Progenitor cell of endocrine pancreas (in vitro differentiated cells): ENCODE data around the gene ACP4. TPM values are rescaled to one million over a fixed set of nuclear protein-coding genes. Genes with fewer than 3 reads are reported as not detected.

ENCODE experiments used
- DNase-seq: peaks from one replicate; pipeline ENCODE4 v3.0.0; 2021; ENCODE audit warnings: low spot score; ENCODE audit not compliant: unreplicated experiment
- H3K27ac Mint-ChIP-seq: 2 replicates; pipeline ENCODE4 v1.8.0; 2021; ENCODE audit warnings: mild to moderate bottlenecking, moderate library complexity, mixed read lengths
- H3K27me3 Mint-ChIP-seq: 2 replicates; pipeline ENCODE4 v1.8.0; 2021; ENCODE audit warnings: mixed read lengths
- H3K36me3 Mint-ChIP-seq: 2 replicates; pipeline ENCODE4 v1.8.0; 2022; ENCODE audit warnings: mixed read lengths; ENCODE audit not compliant: insufficient read depth
- H3K4me1 Mint-ChIP-seq: 2 replicates; pipeline ENCODE4 v1.8.0; 2021; ENCODE audit warnings: low read depth, mixed read lengths
- H3K4me3 Mint-ChIP-seq: 2 replicates; pipeline ENCODE4 v1.8.0; 2021; ENCODE audit warnings: low read depth, mild to moderate bottlenecking, moderate library complexity, mixed read lengths
- H3K9me3 Mint-ChIP-seq: 2 replicates; pipeline ENCODE4 v1.8.0; 2021; ENCODE audit warnings: low read depth, mixed read lengths
- total RNA-seq: library from RNA; stranded (reverse); gene quantifications from 2 replicates; pipeline ENCODE4 v1.2.1, GENCODE V29; 2021
- TF ChIP-seq, protein P1 (sequence below): fragments of 200-600 bp; sonication (generic); IDR thresholded peaks from one replicate; pipeline ENCODE4 v1.5.0; 2021; ENCODE audit warnings: antibody characterized with exemption, mild to moderate bottlenecking; ENCODE audit not compliant: unreplicated experiment

ACP4 gene
- total RNA-seq, 1 donor from 2014 or later: not detected

- H3K4me1 Mint-ChIP-seq: no peaks in the 10 kb centered on the region
- H3K4me3 Mint-ChIP-seq: no peak overlapping the region
- TF ChIP-seq, protein P1, sequence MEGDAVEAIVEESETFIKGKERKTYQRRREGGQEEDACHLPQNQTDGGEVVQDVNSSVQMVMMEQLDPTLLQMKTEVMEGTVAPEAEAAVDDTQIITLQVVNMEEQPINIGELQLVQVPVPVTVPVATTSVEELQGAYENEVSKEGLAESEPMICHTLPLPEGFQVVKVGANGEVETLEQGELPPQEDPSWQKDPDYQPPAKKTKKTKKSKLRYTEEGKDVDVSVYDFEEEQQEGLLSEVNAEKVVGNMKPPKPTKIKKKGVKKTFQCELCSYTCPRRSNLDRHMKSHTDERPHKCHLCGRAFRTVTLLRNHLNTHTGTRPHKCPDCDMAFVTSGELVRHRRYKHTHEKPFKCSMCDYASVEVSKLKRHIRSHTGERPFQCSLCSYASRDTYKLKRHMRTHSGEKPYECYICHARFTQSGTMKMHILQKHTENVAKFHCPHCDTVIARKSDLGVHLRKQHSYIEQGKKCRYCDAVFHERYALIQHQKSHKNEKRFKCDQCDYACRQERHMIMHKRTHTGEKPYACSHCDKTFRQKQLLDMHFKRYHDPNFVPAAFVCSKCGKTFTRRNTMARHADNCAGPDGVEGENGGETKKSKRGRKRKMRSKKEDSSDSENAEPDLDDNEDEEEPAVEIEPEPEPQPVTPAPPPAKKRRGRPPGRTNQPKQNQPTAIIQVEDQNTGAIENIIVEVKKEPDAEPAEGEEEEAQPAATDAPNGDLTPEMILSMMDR: no peak
- peaks cover 71% of the 10 kb centered on the region for H3K27me3 Mint-ChIP-seq
- H3K9me3 Mint-ChIP-seq: peaks cover 3% of the 10 kb centered on the region
- no peaks in the 10 kb centered on the region for H3K36me3 Mint-ChIP-seq
- DNase-seq: no peak
- no peak overlapping the region for H3K27ac Mint-ChIP-seq
Measured at GRCh38 chr19:50776131-50776530, 14.1 kb upstream of the ACP4 start.

- H3K36me3 Mint-ChIP-seq: no peaks in the 10 kb centered on the region
- no peak for DNase-seq
- H3K27me3 Mint-ChIP-seq: peaks cover 80% of the 10 kb centered on the region
- H3K4me1 Mint-ChIP-seq: no peaks in the 10 kb centered on the region
- TF ChIP-seq, protein P1: no peak
- H3K27ac Mint-ChIP-seq: no peak overlapping the region
- H3K9me3 Mint-ChIP-seq: peaks cover 3% of the 10 kb centered on the region
- H3K4me3 Mint-ChIP-seq: no peak overlapping the region
Measured at GRCh38 chr19:50777261-50777660, 13.0 kb upstream of the ACP4 start.

GRCh38 chr19:50777830-50778303, 12.3 kb upstream of the ACP4 start:
- Mint-ChIP-seq H3K36me3 (no peaks in the 10 kb centered on the region), H3K4me1 (no peaks in the 10 kb centered on the region), H3K27me3 (peaks cover 86% of the 10 kb centered on the region), H3K27ac (no peak overlapping the region), H3K4me3 (no peak overlapping the region), H3K9me3 (peaks cover 3% of the 10 kb centered on the region)
- no peak for DNase-seq
- TF ChIP-seq, protein P1: no peak

- DNase-seq: no peak
- Mint-ChIP-seq H3K4me3 (no peak overlapping the region), H3K36me3 (no peaks in the 10 kb centered on the region), H3K27me3 (peaks cover 90% of the 10 kb centered on the region), H3K27ac (no peak overlapping the region), H3K4me1 (peaks cover 1% of the 10 kb centered on the region), H3K9me3 (peaks cover 3% of the 10 kb centered on the region)
- TF ChIP-seq, protein P1: no peak
Measured at GRCh38 chr19:50778906-50779430, 11.2 kb upstream of the ACP4 start.

DNA sequence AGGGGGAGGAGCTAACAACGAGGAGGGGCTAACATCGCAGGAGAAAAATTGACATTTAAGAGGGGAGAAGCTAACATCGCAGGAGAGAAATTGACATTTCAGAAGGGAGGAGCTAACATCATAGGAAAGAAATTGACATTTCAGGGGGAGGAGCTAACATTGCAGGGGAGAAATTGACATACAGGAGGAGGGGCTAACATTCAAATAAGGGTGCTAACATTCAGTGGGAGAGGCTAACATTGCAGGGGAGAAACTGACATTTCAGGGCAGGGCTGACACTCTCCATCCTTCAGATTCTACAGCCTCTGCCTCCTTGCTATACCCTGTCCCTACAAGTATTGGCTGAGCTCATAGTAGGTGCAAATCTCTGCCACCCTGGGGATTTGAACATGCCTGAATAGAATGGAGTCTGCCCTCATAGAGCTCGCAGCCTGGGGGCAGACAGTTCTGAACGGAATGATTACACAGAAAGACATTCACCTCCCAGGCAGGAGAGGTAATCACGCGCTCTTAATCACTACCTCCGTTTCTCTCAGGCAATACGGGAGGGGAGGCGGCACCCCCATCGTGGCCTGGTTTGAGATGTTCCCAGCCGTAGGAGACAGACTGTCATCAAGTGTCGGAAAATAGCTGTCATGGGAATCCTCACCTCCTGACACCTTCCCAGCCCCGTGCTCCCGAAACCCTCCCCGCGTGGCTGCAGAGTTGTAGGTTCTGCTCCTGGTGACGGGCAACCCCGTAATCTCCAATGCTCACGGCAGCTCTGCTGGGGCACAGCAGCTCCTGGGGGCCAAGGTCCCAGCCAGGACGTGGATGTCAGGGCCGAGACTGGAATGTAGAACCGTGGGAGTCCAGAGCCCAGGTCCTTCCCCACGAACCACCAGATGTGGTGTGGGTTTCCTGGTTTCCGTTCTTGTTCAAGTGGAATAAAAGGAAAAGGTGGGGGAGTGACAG, 10.4 kb upstream of the ACP4 start:
- Mint-ChIP-seq H3K27me3 (peaks cover 84% of the 10 kb centered on the region), H3K4me3 (no peak overlapping the region), H3K27ac (no peak overlapping the region), H3K4me1 (peaks cover 1% of the 10 kb centered on the region), H3K9me3 (peaks cover 3% of the 10 kb centered on the region), H3K36me3 (no peaks in the 10 kb centered on the region)
- TF ChIP-seq, protein P1: no peak
- DNase-seq: no peak
